Urothelium cell line (cell line): ENCODE results near the gene CLK1.
"Not testable (repeated sequence)": the region's sequence is repeated elsewhere in the genome, so short reads cannot be mapped to it uniquely, and the experiment has no call there.

Source experiments
- DNase-seq: peaks from one replicate; pipeline ENCODE4 v3.0.0; 2011; ENCODE audit warnings: low spot score, mixed read lengths
- FAIRE-seq: peaks from 2 replicates; lab custom pipeline; 2011; peaks lifted over from hg19 to GRCh38; lab: Jason Lieb, UNC

Gene CLK1

GRCh38 chr2:200852605-200853004 is 11.9 kb downstream of the CLK1 start:
- FAIRE-seq (no peak), DNase-seq (no peak)

GRCh38 chr2:200851398-200852248 is 12.8 kb downstream of the CLK1 start:
- no peak for FAIRE-seq
- no peak for DNase-seq

- DNase-seq = no peak
- FAIRE-seq = no peak
Measured at GRCh38 chr2:200850512-200851256, 13.8 kb downstream of the CLK1 start.

GRCh38 chr2:200847939-200848338 is 16.5 kb downstream of the CLK1 start:
- FAIRE-seq = no peak
- no peak for DNase-seq

- no peak for FAIRE-seq
Measured at GRCh38 chr2:200847269-200847668, 17.2 kb downstream of the CLK1 start.

GRCh38 chr2:200845669-200846325 is 18.7 kb downstream of the CLK1 start:
- FAIRE-seq (no peak), DNase-seq (no peak)

More at GRCh38 chr2:200847269-200847668, 17.2 kb downstream of the CLK1 start:
- DNase-seq = no peak

- FAIRE-seq = no peak
- no peak for DNase-seq
Measured at GRCh38 chr2:200845194-200845593, 19.3 kb downstream of the CLK1 start.

- FAIRE-seq = no peak
- no peak for DNase-seq
Measured at GRCh38 chr2:200843993-200844948, 20.2 kb downstream of the CLK1 start.

- FAIRE-seq = no peak
- DNase-seq = no peak
Measured at GRCh38 chr2:200839513-200839912, 24.9 kb downstream of the CLK1 start.

- FAIRE-seq (no peak), DNase-seq (no peak)
Measured at GRCh38 chr2:200834701-200835100, 29.8 kb downstream of the CLK1 start.

GRCh38 chr2:200829258-200829655 is 35.2 kb downstream of the CLK1 start:
- DNase-seq (no peak), FAIRE-seq (no peak)

GRCh38 chr2:200828572-200829257 is 35.7 kb downstream of the CLK1 start:
- FAIRE-seq = no peak
- DNase-seq = no peak

- no peak for FAIRE-seq
Measured at GRCh38 chr2:200828104-200828503, 36.4 kb downstream of the CLK1 start.

GRCh38 chr2:200821686-200822245 is 42.7 kb downstream of the CLK1 start:
- FAIRE-seq (no peak), DNase-seq (no peak)

More at GRCh38 chr2:200828104-200828503, 36.4 kb downstream of the CLK1 start:
- no peak for DNase-seq

- no peak for FAIRE-seq
- DNase-seq = no peak
Measured at GRCh38 chr2:200820573-200821234, 43.8 kb downstream of the CLK1 start.

- not testable (repeated sequence) for FAIRE-seq, DNase-seq
Measured at GRCh38 chr2:200818732-200819131, 45.7 kb downstream of the CLK1 start.

GRCh38 chr2:200814917-200815316 is 49.5 kb downstream of the CLK1 start:
- DNase-seq (no peak), FAIRE-seq (no peak)

GRCh38 chr2:200814276-200814815 is 50.1 kb downstream of the CLK1 start:
- FAIRE-seq (no peak), DNase-seq (no peak)
